Astrocyte (in vitro differentiated cells and primary cell): ENCODE measurements around the gene CABP4. TPM values are rescaled to one million over a fixed set of nuclear protein-coding genes. Genes with fewer than 3 reads are reported as not detected.
A peak's percentile ranks its signal among the peaks of the same experiment; 100 is the strongest.

Experiments used
- DNase-seq: peaks from one replicate; pipeline ENCODE4 v3.0.0-alpha.2; 2010; ENCODE audit warnings: low read depth
- FAIRE-seq: peaks from 2 replicates; lab custom pipeline; 2011; peaks lifted over from hg19 to GRCh38; lab: Jason Lieb, UNC
- H2AFZ ChIP-seq: 2 replicates; pipeline ENCODE4 v1.6.0; 2012; ENCODE audit warnings: low read depth, low read length, inconsistent platforms
- H3K27ac ChIP-seq: 2 replicates; pipeline ENCODE4 v1.5.1; 2011; ENCODE audit warnings: low read depth, low read length, inconsistent platforms
- H3K27me3 ChIP-seq: 2 replicates; pipeline ENCODE4 v1.6.0; 2011; ENCODE audit warnings: low read length, inconsistent platforms; ENCODE audit not compliant: insufficient read depth
- H3K36me3 ChIP-seq: 2 replicates; pipeline ENCODE4 v1.5.1; 2011; ENCODE audit warnings: low read length, inconsistent platforms; ENCODE audit not compliant: insufficient read depth
- H3K4me1 ChIP-seq: 2 replicates; pipeline ENCODE4 v1.5.1; 2011; ENCODE audit warnings: low read length, inconsistent platforms; ENCODE audit not compliant: insufficient read depth
- H3K4me2 ChIP-seq: 2 replicates; pipeline ENCODE4 v1.6.0; 2012; ENCODE audit warnings: low read length, inconsistent platforms
- H3K4me3 ChIP-seq: 2 replicates; pipeline ENCODE4 v1.5.1; 2011; ENCODE audit warnings: low read depth, mild to moderate bottlenecking, low read length, inconsistent platforms; ENCODE audit not compliant: insufficient read depth
- H3K79me2 ChIP-seq: 2 replicates; pipeline ENCODE4 v1.6.0; 2012; ENCODE audit warnings: mild to moderate bottlenecking, low read length, inconsistent platforms; ENCODE audit not compliant: insufficient read depth
- H3K9ac ChIP-seq: 2 replicates; pipeline ENCODE4 v1.6.0; 2012; ENCODE audit warnings: mild to moderate bottlenecking, low read length, inconsistent platforms
- H3K9me3 ChIP-seq: 2 replicates; pipeline ENCODE4 v1.5.1; 2012; ENCODE audit warnings: low read depth, mild to moderate bottlenecking, low read length, inconsistent platforms; ENCODE audit not compliant: insufficient read depth
- H4K20me1 ChIP-seq: 2 replicates; pipeline ENCODE4 v1.6.0; 2012; ENCODE audit warnings: low read length, inconsistent platforms; ENCODE audit not compliant: insufficient read depth
- H3K27ac Mint-ChIP-seq: one replicate; pipeline ENCODE4 v1.8.0; 2021; ENCODE audit warnings: mild to moderate bottlenecking, mixed read lengths; ENCODE audit not compliant: unreplicated experiment
- H3K27me3 Mint-ChIP-seq: one replicate; pipeline ENCODE4 v1.8.0; 2021; ENCODE audit warnings: low read depth, mixed read lengths; ENCODE audit not compliant: unreplicated experiment
- H3K36me3 Mint-ChIP-seq: one replicate; pipeline ENCODE4 v1.8.0; 2021; ENCODE audit warnings: low read depth, mixed read lengths; ENCODE audit not compliant: unreplicated experiment
- H3K4me1 Mint-ChIP-seq: one replicate; pipeline ENCODE4 v1.8.0; 2021; ENCODE audit warnings: low read depth, mixed read lengths; ENCODE audit not compliant: unreplicated experiment
- H3K4me3 Mint-ChIP-seq: one replicate; pipeline ENCODE4 v1.8.0; 2021; ENCODE audit warnings: mild to moderate bottlenecking, moderate library complexity, mixed read lengths; ENCODE audit not compliant: unreplicated experiment
- H3K9me3 Mint-ChIP-seq: one replicate; pipeline ENCODE4 v1.8.0; 2021; ENCODE audit warnings: mild to moderate bottlenecking, mixed read lengths; ENCODE audit not compliant: unreplicated experiment
- CTCF ChIP-seq: IDR thresholded peaks from 2 replicates; pipeline ENCODE4 v1.5.1; 2011; ENCODE audit warnings: low read depth, mild to moderate bottlenecking, inconsistent platforms, low read length, moderate library complexity; ENCODE audit not compliant: insufficient read depth
- EZH2 ChIP-seq: IDR thresholded peaks from 2 replicates; pipeline ENCODE4 v1.6.1; 2012; ENCODE audit warnings: mild to moderate bottlenecking, low read length, inconsistent platforms; ENCODE audit not compliant: insufficient read depth
- total RNA-seq: library from RNA; stranded (reverse); gene quantifications from 2 replicates; pipeline ENCODE4 v1.2.1, GENCODE V29; 2021

The CABP4 gene
- total RNA-seq, 1 donor from 2014 or later = not detected

- peaks cover 2% of the 10 kb centered on the region for H3K4me1 ChIP-seq
- no peak overlapping the region for H3K4me2 ChIP-seq
- H3K9ac ChIP-seq = no peak overlapping the region
- Mint-ChIP-seq H3K27me3 (peaks cover 18% of the 10 kb centered on the region), H3K36me3 (peaks cover 3% of the 10 kb centered on the region), H3K27ac (peak overlapping the region; percentile 55), H3K4me1 (no peaks in the 10 kb centered on the region), H3K9me3 (no peaks in the 10 kb centered on the region), H3K4me3 (no peak overlapping the region)
- FAIRE-seq (no peak), DNase-seq (no peak)
- no peaks in the 10 kb centered on the region for H4K20me1 ChIP-seq
- no peaks in the 10 kb centered on the region for H3K79me2 ChIP-seq
- no peak overlapping the region for H2AFZ ChIP-seq
- no peak for TF ChIP-seq CTCF
- TF ChIP-seq EZH2 = no peak
- H3K27me3 ChIP-seq = peaks cover 19% of the 10 kb centered on the region
- H3K36me3 ChIP-seq = no peaks in the 10 kb centered on the region
- no peaks in the 10 kb centered on the region for H3K9me3 ChIP-seq
- no peak overlapping the region for H3K4me3 ChIP-seq
- no peak overlapping the region for H3K27ac ChIP-seq
Observed at GRCh38 chr11:67406969-67407687, 48.0 kb upstream of the CABP4 start.

GRCh38 chr11:67407688-67408163 is 47.4 kb upstream of the CABP4 start:
- Mint-ChIP-seq H3K4me3 (no peak overlapping the region), H3K27ac (no peak overlapping the region), H3K4me1 (no peaks in the 10 kb centered on the region), H3K36me3 (peaks cover 3% of the 10 kb centered on the region), H3K27me3 (peaks cover 18% of the 10 kb centered on the region), H3K9me3 (no peaks in the 10 kb centered on the region)
- Histone ChIP-seq H3K79me2 (no peaks in the 10 kb centered on the region), H3K4me1 (no peaks in the 10 kb centered on the region), H3K27me3 (peaks cover 19% of the 10 kb centered on the region), H3K4me2 (no peak overlapping the region), H3K36me3 (no peaks in the 10 kb centered on the region), H3K4me3 (no peak overlapping the region), H4K20me1 (no peaks in the 10 kb centered on the region), H3K9me3 (no peaks in the 10 kb centered on the region), H3K9ac (no peak overlapping the region), H3K27ac (no peak overlapping the region), H2AFZ (no peak overlapping the region)
- FAIRE-seq = no peak
- TF ChIP-seq CTCF (no peak), EZH2 (no peak)
- DNase-seq = no peak
